Measurements from ENCODE around the gene PTH2. TPM values are rescaled to one million over a fixed set of nuclear protein-coding genes. Genes with fewer than 3 reads are reported as not detected.

Gene PTH2
- total RNA-seq, 1 donor from 2014 or later, result not detected

Other genes with a start within 250 kb of the PTH2 start
- gene SLC6A16, start 98.2 kb downstream of the PTH2 start, total RNA-seq, result 3.5 to 5.2 TPM (median 3.5 TPM) in 3 replicates
- gene CD37, start 88.0 kb downstream of the PTH2 start, total RNA-seq, result not detected in 3 replicates
- 49.6 to 63.8 TPM (median 62.6 TPM) in 3 replicates for gene TEAD2, start 61.0 kb downstream of the PTH2 start, total RNA-seq
- 1.5 to 2.4 TPM (median 2.1 TPM) in 3 replicates for gene DKKL1, start 59.6 kb downstream of the PTH2 start, total RNA-seq
- gene KASH5, start 35.2 kb downstream of the PTH2 start, total RNA-seq, result not detected in 3 replicates
- not detected in 3 replicates for gene GFY, start 1.9 kb upstream of the PTH2 start, total RNA-seq
- 0.17 to 0.47 TPM (median 0.33 TPM) in 3 replicates for gene SLC17A7, start 18.1 kb upstream of the PTH2 start, total RNA-seq
- gene PIH1D1, start 28.4 kb upstream of the PTH2 start, total RNA-seq, result 52.1 to 60.2 TPM (median 54.6 TPM) in 3 replicates
- gene ALDH16A1, start 29.8 kb upstream of the PTH2 start, total RNA-seq, result 23.2 to 34.9 TPM (median 24.5 TPM) in 3 replicates
- gene FLT3LG, start 50.8 kb upstream of the PTH2 start, total RNA-seq, result 1.6 to 3.4 TPM (median 1.9 TPM) in 3 replicates
- 1,566 to 1,771 TPM (median 1,602 TPM) in 3 replicates for gene RPL13A, start 64.2 kb upstream of the PTH2 start, total RNA-seq
- gene RPS11, start 73.0 kb upstream of the PTH2 start, total RNA-seq, result 1,193 to 1,478 TPM (median 1,199 TPM) in 3 replicates
- gene FCGRT, start 89.2 kb upstream of the PTH2 start, total RNA-seq, result 103 to 112 TPM (median 103 TPM) in 3 replicates
- 233 to 326 TPM (median 298 TPM) in 3 replicates for gene RCN3, start 104.6 kb upstream of the PTH2 start, total RNA-seq
- 41.0 to 47.0 TPM (median 46.5 TPM) in 3 replicates for gene NOSIP, start 157.1 kb upstream of the PTH2 start, total RNA-seq
- gene PRRG2, start 157.9 kb upstream of the PTH2 start, total RNA-seq, result 0.17 to 0.56 TPM (median 0.39 TPM) in 3 replicates
- 23.8 to 33.9 TPM (median 28.1 TPM) in 3 replicates for gene PRR12, start 167.7 kb upstream of the PTH2 start, total RNA-seq
- 61.7 to 113 TPM (median 104 TPM) in 3 replicates for gene RRAS, start 216.7 kb upstream of the PTH2 start, total RNA-seq
- 76.3 to 79.0 TPM (median 77.3 TPM) in 3 replicates for gene SCAF1, start 218.8 kb upstream of the PTH2 start, total RNA-seq
- gene IRF3, start 242.4 kb upstream of the PTH2 start, total RNA-seq, result 45.8 to 75.3 TPM (median 53.0 TPM) in 3 replicates
- gene BCL2L12, start 242.5 kb upstream of the PTH2 start, total RNA-seq, result 18.3 to 26.6 TPM (median 21.4 TPM) in 3 replicates